HS-5 (cell line): ENCODE results near the gene DOCK4.
A peak's percentile ranks its signal among the peaks of the same experiment; 100 is the strongest.

Source experiments
- DNase-seq: peaks from one replicate; pipeline ENCODE4 v3.0.0-alpha.2; 2012; ENCODE audit warnings: low read depth

DOCK4 gene

DNA sequence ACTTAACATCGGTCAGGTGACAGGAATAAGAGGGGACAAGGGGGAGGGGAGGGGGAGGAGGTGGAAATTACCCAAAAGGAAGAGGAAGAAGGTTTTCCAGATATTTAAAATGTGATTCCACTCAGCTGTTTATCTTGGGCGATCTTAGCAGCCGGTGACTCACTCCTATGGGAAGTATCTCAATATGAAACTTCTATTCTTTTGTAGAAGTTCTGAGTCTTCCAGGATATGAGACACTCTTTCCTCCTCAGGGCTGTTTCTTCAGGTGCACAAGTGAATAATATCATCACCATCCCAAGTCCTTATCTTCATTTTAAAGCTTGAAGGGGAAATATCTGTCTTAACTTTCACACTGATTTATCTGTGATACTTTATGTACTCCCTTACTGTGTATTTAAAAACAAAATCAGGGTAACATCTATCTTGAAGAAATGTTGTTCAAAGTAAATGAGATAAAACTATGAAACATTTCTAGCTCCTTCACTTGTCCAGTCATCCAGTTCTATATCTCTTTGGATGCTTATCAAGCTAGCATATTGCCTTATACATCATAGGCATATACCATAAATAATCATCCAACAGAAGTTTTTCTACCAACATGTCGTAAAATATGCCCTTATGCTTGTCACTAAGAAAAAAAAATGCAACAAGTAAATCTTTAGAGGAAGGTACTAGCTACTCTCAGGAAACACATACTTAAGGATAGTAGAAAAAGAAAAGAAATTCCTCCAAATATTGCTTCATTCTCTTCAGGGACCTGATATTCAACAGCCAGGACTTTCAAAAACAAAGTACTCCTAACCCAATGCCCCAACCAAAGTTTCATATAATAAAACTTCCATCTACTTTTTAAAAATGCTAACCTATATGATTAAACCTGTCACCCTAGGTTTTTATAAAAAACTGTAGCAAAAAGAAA is 13.7 kb downstream of the DOCK4 start:
- peak; percentile 66 for DNase-seq

DNA sequence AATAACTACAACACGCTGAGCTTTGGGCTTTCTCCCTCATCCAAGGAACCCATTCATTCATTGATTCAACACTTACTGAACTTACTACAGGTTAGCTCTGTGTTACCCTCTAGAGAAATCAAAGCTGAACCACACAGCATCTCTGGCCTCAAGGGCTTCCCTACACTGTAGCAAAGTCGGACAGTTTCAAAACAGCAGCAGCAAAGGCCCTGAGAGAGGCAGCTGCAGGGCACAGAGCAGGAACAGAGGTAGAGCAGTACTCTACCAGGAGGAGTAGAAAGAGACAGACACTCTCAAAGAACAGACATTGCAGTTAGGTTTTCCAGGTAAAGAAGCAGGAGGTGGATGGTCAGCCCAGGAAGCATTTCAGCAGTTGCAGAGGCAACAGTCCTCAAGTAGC is 16.1 kb downstream of the DOCK4 start:
- no peak for DNase-seq

DNA sequence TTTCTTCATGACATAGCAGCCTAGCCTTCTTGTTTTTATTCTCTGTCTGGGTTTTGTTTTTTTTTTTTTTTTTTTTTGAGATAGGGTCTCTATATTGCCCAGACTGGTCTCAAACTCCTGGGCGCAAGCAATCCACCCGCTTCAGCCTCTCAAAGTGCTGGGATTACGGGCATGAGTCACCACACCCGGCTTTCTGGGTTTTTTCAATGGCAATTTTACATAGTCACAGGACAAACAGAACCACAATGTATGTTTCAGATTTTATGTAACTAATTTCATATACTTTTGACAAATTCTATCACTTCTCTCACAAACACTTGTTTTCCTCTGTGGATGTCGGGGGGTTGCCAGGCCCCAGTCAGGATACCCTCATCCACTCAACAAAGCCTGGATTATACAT is 16.5 kb downstream of the DOCK4 start:
- no peak for DNase-seq

DNA sequence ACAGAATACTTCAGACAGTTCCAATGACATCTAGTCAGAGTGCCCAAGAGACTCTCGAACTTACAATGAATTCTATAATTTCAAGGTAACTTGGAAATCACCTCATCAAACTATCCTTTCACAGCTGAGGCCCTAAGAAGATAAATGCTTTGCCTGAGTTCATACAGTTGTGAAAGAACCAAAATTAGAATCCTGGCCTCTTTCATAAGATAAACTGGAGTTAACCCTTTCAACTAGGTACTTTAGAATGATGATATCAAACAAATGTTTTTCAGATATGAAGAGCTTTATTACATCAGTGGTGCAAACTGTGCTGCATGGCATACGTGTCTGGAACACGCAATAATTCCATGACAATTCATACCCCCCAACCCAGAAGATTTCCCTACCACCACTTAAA is 17.9 kb downstream of the DOCK4 start:
- no peak for DNase-seq

DNA sequence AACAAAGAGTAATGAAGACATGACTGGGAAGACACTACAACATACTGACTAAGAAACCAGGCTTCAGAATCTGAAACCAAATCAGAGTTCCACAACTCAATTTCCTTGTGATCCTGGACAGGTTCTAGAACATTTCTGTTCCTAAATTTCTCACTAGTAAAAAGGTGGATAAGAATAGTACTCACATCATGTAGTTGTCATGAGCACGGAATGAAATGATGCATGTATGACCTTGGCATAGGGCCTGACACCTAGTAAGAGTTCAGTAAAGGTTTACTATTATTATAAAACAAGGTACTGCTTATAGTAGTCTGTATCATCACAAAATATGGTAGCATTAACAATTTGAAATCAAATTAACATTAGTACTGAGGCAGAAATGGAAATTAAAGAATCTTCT is 19.9 kb downstream of the DOCK4 start:
- DNase-seq: no peak

DNA sequence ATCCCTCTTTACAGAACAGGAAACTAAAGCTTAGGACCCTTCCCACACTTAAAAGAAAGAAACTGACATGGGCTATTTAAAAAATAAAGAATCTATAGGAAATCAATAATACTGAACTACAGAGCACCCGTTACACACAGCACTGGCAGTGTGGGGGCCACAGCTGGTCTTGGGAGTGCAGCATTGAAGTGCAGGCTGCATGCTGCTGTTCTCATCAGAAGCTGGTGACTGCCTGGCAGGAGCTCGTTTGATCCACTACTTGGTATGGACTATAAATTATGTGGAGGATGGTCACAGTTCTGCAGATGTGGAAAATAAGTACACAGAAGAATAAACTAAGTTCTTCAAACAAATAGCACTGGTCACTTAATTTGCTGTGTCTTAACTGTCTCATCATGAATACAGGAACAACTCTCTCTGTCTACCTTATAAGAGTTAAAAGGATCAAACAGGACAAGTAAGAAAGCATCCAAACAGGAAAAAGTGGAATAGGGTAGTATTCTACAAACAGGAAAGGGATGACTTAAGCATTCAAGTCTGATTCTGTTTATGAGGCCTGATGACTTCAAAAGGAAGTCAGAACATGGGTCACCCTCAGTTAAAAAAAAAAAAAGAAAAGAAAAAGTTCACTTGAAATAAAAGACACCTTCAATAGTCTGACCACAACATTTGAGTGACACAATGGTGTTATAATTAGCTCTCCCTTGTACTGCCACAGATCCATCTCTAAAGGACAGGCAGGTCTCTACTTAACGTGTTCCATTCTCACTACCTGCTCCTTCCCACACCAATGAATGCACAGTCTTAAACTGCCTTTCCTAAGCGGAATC is 21.0 kb downstream of the DOCK4 start:
- no peak for DNase-seq

DNA sequence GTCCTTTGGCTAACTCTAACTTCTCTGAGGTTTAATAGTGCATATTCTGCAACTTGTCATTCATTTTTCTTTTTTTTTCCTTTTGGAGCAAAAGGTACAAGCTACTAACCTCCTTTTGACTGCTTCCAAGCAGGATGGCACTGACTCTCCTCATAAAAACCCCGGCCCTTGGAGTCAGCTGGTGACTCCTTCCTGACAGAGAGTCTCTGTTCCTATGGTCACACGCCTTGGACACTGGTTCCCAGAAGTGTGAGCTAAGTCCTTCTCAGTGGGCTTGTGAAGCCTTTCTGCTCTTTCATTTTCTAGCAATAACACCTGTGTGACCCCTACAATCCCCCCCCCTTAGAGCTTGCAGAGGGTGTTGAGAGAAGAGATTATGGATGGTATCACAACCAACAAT is 21.7 kb downstream of the DOCK4 start:
- no peak for DNase-seq

DNA sequence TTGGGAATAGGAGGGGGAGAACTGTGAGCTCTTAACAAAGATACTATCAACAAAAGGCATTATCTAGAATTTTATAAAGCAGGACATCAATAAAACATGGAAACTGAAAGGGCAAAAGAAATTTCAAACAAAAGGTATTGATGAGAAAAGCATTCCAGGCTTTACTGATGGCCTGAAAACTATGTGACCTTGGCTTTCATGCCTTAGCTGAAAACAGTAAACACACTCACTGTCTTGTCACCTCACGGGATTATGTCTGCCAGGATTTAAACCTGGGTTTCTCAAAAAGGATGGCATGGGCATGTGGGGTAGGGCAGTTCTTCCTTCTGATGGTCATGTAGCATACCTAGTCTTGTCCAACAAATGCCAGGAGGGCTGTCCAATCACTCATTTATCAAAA is 22.9 kb downstream of the DOCK4 start:
- DNase-seq: no peak

DNA sequence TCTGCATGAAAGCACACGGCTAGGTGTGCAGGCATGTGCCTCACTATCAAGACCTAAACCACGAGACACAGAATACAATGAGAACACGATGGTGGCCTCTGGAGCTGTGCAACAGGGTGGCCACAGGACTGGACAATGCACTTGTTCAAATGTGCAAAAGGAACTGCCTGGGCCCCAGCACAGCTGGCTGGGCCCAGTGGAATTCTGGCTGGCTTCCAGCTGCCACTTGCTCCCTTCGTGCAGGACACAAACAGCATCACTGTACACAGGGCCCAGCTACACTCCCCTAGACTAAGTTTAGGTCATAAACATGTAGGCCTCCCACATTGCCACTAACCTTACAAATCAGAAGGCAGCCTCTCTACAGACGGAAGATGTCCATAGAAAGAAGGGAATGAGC is 23.4 kb downstream of the DOCK4 start:
- no peak for DNase-seq

DNA sequence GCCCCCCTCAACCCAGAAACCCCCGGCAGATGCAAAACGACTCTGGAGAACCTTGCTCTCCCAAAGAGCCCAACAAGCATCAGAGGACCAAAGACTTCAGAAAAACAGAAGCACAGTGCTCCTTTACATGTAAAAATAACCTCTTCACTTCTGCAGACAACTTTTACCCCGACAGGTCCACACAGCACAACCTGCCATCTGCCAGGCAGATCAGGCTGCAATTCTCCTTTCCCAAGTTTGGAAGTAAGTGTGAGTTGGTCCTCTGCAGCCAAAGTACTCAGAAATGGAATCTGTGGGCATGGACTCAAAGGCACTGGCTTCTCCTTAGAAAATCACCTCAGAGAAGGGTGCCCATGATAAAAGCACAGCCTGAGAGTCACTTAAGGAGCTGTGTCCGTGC is 26.0 kb downstream of the DOCK4 start:
- DNase-seq: no peak

DNA sequence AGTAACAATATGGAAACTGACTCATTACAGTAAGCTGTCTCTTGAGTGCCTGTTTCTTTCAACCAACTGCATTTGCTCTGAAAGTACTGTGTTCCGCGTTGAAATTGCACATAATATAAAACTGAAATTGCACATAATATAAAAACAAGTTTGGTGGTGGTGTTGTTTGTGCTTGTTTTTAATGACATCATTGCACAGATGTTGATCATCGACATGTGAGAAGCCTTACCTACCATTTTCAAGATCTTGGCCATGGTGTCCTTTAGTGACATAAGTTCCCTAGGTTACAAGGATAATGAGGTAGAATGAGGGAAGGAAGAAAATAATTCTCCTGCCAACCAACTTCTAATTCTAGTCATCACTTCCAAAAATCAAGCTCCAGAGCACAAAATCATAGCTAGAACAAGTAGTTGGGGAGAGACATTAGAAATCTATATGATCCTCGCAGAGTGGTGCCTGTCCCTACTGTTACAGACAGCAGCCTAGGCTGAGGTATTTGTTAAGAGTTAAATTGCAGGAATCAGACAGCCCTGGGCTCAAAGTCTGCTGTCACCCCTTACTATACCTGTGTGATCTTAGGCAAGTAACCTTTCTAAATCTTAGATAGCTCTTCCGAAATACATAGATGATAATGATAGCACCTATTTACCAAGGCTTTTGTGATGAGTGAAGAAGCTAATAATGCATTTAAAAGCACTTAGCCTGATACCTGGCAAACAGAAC is 29.3 kb downstream of the DOCK4 start:
- no peak for DNase-seq

DNA sequence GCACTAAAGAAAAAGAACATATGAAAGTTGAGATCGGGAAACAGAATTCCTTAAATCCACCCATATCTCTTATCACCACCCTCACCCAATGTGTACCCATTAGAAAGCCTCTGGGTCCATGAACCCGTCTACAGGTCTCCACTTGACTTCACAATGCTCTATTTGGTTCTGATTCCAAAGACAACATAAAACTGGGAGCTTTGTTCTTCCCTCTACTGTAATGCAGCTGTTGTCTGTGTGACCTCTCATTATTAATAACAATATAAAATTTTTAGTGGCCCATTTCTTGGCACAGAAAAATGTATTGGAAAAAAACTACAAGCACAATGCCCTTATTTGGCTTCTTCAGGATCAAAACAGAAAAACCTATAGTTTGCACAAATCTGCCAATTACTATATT is 30.0 kb downstream of the DOCK4 start:
- DNase-seq: no peak

DNA sequence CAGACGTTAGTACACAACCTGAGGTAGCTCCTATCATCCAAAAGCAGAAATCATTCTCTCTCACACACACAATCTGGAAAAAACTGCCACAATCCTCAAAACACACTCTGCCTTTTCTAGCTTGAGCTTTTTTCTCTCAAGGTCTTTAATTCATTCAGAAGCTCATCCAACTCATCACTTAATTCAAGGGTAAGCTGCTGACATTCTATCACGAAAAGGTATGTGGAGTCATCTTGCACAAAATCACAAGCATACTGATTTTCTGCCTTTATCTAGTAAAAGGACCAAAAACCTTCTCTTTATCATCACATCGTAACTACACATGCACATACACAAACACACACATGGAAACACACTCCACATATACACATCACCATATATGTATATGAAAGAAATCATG is 32.0 kb downstream of the DOCK4 start:
- no peak for DNase-seq

DNA sequence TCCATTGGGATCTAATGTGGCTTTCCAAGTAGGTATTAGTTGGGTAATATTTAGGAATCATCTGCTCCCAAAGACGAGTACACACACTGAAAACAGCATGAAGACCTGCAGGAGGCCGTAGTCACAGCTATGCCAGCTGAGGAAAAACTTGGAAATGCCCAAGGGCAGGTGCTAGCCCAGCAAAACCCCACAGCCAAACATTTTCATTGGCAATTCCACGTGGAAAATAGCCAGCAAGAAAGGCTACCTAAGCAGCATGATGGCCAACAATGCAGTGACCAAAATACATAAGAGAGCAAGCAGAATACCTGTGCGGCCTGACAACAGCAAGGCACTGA is 32.7 kb downstream of the DOCK4 start:
- no peak for DNase-seq

DNA sequence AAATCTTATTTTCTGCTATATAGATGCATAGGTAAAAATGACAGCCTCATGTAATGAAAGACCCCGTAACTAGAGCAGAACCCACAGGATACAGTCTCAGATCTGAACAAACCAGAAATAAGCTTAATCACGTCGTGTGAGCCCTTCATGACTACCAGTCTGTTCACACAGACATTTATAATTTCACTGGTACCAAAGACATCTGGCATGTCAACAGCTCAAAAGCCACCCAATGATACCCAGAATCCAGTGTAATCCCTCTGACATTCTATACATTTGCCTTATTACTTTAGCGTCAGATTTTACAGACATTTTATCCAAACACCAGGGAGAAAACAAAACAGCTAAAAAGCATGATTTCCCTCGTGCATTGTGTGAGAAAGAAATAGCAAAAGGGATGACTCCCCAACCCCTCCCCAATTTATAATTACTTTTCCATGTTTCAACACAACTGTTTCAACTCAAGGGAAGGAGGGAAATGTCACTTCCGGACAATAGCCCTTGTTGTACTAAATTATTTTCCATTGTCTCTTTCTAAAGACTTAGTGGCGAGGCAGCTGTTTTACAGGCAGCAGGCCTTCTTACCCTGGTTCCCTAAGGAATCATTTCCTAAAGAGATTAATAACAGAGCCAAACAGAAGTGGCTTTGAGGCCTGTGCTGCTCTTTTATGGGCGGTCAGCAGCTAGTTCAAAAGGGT is 33.2 kb downstream of the DOCK4 start:
- no peak for DNase-seq

DNA sequence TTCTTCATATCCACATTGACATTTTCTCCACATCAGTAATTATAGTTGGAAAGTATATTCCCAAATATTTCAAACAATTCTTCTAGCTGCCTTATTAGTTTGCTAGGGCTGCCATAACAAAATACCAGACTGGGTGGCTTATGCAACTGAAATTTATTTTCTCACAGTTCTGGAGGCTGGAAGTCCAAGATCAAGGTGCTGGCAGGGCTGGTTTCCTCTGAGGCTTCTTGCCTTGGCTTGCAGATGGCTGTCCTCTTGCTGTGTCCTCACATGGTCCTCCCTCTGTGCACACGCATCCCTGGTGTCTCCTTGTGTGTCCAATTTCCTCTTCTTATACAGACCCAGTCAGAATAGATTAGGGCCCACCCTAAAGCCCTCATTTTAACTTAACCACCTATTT is 34.5 kb downstream of the DOCK4 start:
- no peak for DNase-seq

DNA sequence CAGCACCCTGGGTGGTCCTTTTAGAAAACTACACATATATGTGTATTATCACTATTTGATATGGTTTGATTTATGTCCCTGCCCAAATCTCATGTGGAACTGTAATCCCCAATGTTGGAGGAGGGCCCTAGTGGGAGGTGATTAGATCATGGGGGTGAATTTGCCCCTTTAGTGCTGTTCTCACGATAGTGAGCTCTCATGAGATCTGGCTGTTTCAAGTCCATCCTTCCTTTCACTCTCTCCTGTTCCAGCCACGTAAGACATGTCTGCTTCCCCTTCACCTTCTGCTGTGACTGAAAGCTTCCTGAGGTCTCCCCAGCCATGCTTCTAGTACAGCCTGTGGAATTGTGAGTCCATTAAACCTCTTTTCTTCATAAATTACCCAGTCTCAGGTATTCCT is 37.3 kb downstream of the DOCK4 start:
- DNase-seq: no peak

DNA sequence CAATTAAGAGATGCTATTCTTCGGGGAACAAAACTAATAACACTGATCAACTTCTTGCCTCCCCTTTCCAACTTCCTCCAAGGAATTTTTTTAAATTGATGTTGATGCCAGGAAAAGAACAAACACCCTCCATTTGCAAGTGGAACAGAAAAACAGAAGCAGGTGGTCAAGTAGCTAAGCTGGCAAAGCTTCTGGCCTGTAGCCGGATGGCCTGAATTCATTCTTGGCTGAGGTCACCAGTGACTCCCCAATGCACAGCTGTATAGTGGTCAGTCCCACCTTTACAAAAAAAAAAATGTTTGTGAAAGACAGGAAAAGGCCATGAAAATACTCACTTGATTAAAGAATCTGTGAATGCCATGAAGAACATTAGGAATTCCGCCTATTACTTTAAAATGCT is 39.1 kb downstream of the DOCK4 start:
- no peak for DNase-seq

DNA sequence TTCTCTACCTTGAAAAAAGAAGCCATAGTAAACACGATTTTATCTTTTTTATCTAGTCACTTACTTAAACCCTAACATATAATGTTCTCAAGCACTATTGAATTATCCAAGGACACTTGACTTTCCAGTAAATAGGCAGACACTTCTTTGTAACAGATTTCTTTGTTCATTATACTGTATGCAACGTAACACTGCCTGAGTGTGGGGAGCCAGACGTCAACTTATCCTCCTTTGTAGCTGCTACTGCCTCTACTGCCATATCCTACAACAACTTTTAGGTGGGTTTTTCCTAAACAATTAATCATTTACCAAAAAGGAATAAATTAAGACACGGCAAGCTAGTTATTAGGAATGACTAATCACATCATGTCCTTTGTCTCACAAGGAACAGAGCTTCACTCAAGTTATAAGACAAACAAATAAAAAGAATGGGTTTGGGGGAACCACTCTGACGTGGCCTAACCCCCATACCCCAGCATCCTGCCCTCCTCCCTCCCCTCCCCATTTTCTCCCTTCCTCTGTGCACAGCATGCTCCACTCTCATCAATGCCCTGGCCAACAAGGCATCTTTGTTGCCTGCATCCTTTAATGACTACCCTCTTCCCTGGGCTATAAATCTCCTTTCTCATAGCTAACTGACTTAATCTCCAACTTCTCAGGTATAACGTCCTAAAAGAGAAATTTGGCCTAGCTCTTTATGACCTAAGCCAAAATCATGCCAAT is 43.3 kb downstream of the DOCK4 start:
- no peak for DNase-seq

DNA sequence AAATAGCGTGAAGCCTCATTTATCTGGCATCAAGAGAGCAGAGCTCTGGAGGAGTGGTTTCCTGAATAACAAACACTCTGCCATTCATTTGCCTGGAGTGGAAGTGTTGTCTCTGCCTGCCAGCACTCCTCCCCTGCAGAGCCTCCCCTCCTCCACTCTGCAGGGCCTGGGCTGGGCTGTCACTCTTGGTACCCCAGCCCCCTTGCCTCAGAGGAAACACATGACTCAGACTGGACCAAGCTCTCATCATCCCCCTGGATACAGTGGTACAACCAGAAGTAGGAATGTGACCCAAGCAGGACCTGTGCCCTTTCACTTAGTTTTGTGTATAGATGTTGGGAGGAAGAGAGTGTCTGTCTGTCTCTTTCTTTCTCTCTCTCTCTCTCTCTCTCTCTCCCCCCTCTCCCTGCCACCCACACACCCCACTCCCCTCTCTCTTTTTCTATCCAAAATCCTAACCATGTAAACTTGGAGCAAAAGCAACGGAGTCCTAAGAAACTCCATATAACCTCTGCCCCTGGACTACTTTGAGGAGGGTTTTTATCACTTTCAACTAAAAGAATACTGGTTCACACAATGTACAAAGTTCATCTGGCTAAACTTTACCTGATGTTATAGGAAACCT is 43.9 kb downstream of the DOCK4 start:
- no peak for DNase-seq
